HepG2 (cell line): ENCODE measurements around the gene JTB. TPM values are rescaled to one million over a fixed set of nuclear protein-coding genes. Genes with fewer than 3 reads are reported as not detected.
A peak's percentile ranks its signal among the peaks of the same experiment; 100 is the strongest.

Experiments
- CENPT ChIP-seq: sonication (generic); formaldehyde crosslinking; IDR thresholded peaks from 2 replicates; pipeline ENCODE4 v1.8.0; 2022; ENCODE audit warnings: low read depth, mild to moderate bottlenecking, moderate library complexity, missing genetic modification reagents
- FOXK2 ChIP-seq: fragments of 450-650 bp; IDR thresholded peaks from 2 replicates; pipeline ENCODE4 v1.6.1; 2016
- FOXO1 ChIP-seq: sonication (generic); formaldehyde crosslinking; IDR thresholded peaks from 2 replicates; pipeline ENCODE4 v1.4.0; 2020; ENCODE audit warnings: missing genetic modification reagents
- FOXP4 ChIP-seq: sonication (generic); formaldehyde crosslinking; IDR thresholded peaks from 2 replicates; pipeline ENCODE4 v1.4.0; 2020; ENCODE audit warnings: missing genetic modification reagents
- GLMP ChIP-seq: sonication (generic); formaldehyde crosslinking; IDR thresholded peaks from 2 replicates; pipeline ENCODE4 v1.9.0; 2021; ENCODE audit warnings: missing genetic modification reagents, mild to moderate bottlenecking, borderline replicate concordance
- HNF4A ChIP-seq: sonication (generic); formaldehyde crosslinking; IDR thresholded peaks from 2 replicates; pipeline ENCODE4 v1.4.0; 2020; ENCODE audit warnings: missing genetic modification reagents
- IKZF4 ChIP-seq: sonication (generic); formaldehyde crosslinking; IDR thresholded peaks from 2 replicates; pipeline ENCODE4 v1.5.1; 2020; ENCODE audit warnings: borderline replicate concordance, mild to moderate bottlenecking, low read depth, missing genetic modification reagents; ENCODE audit errors: not compliant biosample characterization
- TIGD3 ChIP-seq: sonication (generic); formaldehyde crosslinking; IDR thresholded peaks from 2 replicates; pipeline ENCODE4 v1.5.1; 2020; ENCODE audit warnings: mild to moderate bottlenecking, missing genetic modification reagents, borderline replicate concordance
- ZNF256 ChIP-seq: sonication (generic); formaldehyde crosslinking; conservative IDR thresholded peaks from 2 replicates; pipeline ENCODE4 v1.4.0; 2020; ENCODE audit warnings: missing genetic modification reagents
- ZNF317 ChIP-seq: sonication (generic); formaldehyde crosslinking; IDR thresholded peaks from 2 replicates; pipeline ENCODE4 v1.5.0; 2020; ENCODE audit warnings: mild to moderate bottlenecking, missing genetic modification reagents
- ZNF558 ChIP-seq: sonication (generic); formaldehyde crosslinking; IDR thresholded peaks from 2 replicates; pipeline ENCODE4 v1.9.0; 2022; ENCODE audit warnings: mild to moderate bottlenecking, missing genetic modification reagents, borderline replicate concordance
- ZNF816 ChIP-seq: sonication (generic); formaldehyde crosslinking; IDR thresholded peaks from 2 replicates; pipeline ENCODE4 v1.8.0; 2022; ENCODE audit warnings: missing genetic modification reagents, mild to moderate bottlenecking, borderline replicate concordance
- ZNF883 ChIP-seq: sonication (generic); formaldehyde crosslinking; IDR thresholded peaks from 2 replicates; pipeline ENCODE4 v1.5.1; 2020; ENCODE audit warnings: mild to moderate bottlenecking, missing genetic modification reagents; ENCODE audit errors: not compliant biosample characterization
- polyA plus RNA-seq, 8 experiments: library from polyadenylated mRNA; depleted of rRNA in 3 of 8; stranded (reverse) in 7 of 8; unstranded in 1 of 8; fragments of >200 nt; fragmentation: Illumina TruSeq in 4 of 8; extraction: Trizol in 4 of 8; gene quantifications; 2 replicates each; pipeline versions ENCODE4 v1.2.1 to v1.2.3, GENCODE V29; 2011 to 2016; ENCODE audit warnings: low read depth in 4 of 8, missing spikeins in 1 of 8, mixed read lengths in 1 of 8; ENCODE audit not compliant: insufficient read depth in 1 of 8
- total RNA-seq, 5 experiments: library from RNA; depleted of rRNA; stranded (reverse); fragments of >200 nt; fragmentation: Illumina TruSeq; extraction: Trizol; gene quantifications; 2 replicates each; pipeline ENCODE4 v1.2.3, GENCODE V29; 2016; ENCODE audit warnings: low read depth in 1 of 5
- TF ChIP-seq, protein P1 (sequence below): sonication (generic); formaldehyde crosslinking; IDR thresholded peaks from 2 replicates; pipeline ENCODE4 v1.4.0; 2020; ENCODE audit warnings: mild to moderate bottlenecking, low read depth, missing genetic modification reagents

JTB gene
- total and polyA plus RNA-seq, 2 of the 13 experiments (the other 11 are each of a cell fraction or from before 2014, with no cell fraction given), result 96.7 to 99.2 TPM

DNA sequence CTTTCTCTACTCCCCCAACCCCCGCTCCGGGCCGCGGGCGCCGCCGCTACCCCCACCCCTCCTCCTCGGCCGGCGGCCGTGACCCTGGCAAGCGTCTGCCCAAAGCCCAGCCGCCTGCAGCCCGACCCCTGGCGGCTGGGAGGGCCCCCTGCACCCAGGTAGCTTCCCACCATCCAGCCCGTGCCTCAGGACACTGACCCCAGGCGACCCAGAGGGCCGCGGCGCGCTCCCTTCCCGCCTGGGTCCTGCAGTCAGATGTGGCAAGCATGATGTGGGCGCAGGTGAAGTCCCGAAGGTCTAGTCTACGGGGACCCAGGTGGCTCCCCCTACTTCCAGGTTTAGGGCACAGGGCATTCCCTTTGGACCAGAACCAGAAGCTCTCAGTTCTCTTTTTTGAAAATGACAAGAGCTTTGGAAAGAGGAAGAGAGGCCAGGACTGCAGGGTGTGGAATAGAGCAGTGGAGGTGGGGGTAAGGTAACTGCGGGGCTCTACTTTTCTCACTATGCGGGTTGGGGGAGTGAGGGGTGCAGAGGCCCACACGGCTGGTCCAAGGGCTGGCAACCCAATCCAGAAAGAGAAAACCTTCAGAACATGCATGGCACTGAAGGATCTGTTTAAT, 30.7 kb downstream of the JTB start, which contains the start of gene DENND4B (continued):
- no peak for TF ChIP-seq GLMP (CRISPR knock-in tag)
- TF ChIP-seq ZNF883 (CRISPR knock-in tag), result no peak
- no peak for TF ChIP-seq ZNF317 (CRISPR knock-in tag)
- no peak for TF ChIP-seq FOXK2
- peak; percentile 35; the same call in 1 of the 2 replicates for TF ChIP-seq HNF4A (CRISPR knock-in tag)
- TF ChIP-seq CENPT (CRISPR knock-in tag), result no peak
- TF ChIP-seq, protein P1, sequence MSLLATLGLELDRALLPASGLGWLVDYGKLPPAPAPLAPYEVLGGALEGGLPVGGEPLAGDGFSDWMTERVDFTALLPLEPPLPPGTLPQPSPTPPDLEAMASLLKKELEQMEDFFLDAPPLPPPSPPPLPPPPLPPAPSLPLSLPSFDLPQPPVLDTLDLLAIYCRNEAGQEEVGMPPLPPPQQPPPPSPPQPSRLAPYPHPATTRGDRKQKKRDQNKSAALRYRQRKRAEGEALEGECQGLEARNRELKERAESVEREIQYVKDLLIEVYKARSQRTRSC (CRISPR knock-in tag), result no peak
- TF ChIP-seq FOXO1 (CRISPR knock-in tag), result no peak; the same call in 1 of the 2 replicates
- TF ChIP-seq IKZF4 (CRISPR knock-in tag), result no peak
- no peak for TF ChIP-seq TIGD3 (CRISPR knock-in tag)
- no peak for TF ChIP-seq ZNF558 (CRISPR knock-in tag)
- no peak for TF ChIP-seq FOXP4
- TF ChIP-seq ZNF256 (CRISPR knock-in tag), result no peak
- TF ChIP-seq ZNF816 (CRISPR knock-in tag), result peak; percentile 66; the same call in 1 of the 2 replicates
